Spleen (tissue), 11 donors: ENCODE data around the gene ERC2. TPM values are rescaled to one million over a fixed set of nuclear protein-coding genes. Genes with fewer than 3 reads are reported as not detected.

Experiments
- DNase-seq: peaks from one replicate; pipeline ENCODE4 v3.0.0-alpha.2; 2020
- H3K27ac ChIP-seq, 8 donors: fragments of 200-600 bp; sonication (generic) in 7 of 8; 1 replicate in 4 of 8; 2 replicates in 4 of 8; pipeline versions ENCODE4 v1.5.0 to v1.8.0; 2016 to 2021; ENCODE audit warnings: inconsistent platforms in 4 of 8, mild to moderate bottlenecking in 4 of 8, moderate library complexity in 1 of 8
- H3K27me3 ChIP-seq, 7 donors: fragments of 200-600 bp; sonication (generic) in 6 of 7; replicated peaks in 1 of 7; 1 replicate in 4 of 7; 2 replicates in 3 of 7; pipeline versions ENCODE4 v1.5.0 to v1.8.0; 2016 to 2021; ENCODE audit warnings: inconsistent platforms in 3 of 7, mild to moderate bottlenecking in 1 of 7
- H3K36me3 ChIP-seq, 6 donors: fragments of 200-600 bp; sonication (generic) in 5 of 6; 1 replicate in 4 of 6; 2 replicates in 2 of 6; pipeline versions ENCODE4 v1.5.0 to v1.8.0; 2016 to 2021; ENCODE audit warnings: inconsistent platforms in 2 of 6
- H3K4me1 ChIP-seq, 6 donors: fragments of 200-600 bp; sonication (generic) in 5 of 6; 1 replicate in 3 of 6; 2 replicates in 3 of 6; pipeline versions ENCODE4 v1.5.0 to v1.8.0; 2016 to 2021; ENCODE audit warnings: inconsistent platforms in 3 of 6
- H3K4me3 ChIP-seq, 8 donors: fragments of 200-600 bp; sonication (generic) in 7 of 8; 1 replicate in 4 of 8; 2 replicates in 4 of 8; pipeline versions ENCODE4 v1.5.0 to v1.8.0; 2016 to 2021; ENCODE audit warnings: inconsistent platforms in 4 of 8, mild to moderate bottlenecking in 4 of 8, moderate library complexity in 2 of 8
- H3K9me3 ChIP-seq, 8 donors: fragments of 200-600 bp; sonication (generic) in 7 of 8; 1 replicate in 4 of 8; 2 replicates in 4 of 8; pipeline versions ENCODE4 v1.5.0 to v1.8.0; 2016 to 2021; ENCODE audit warnings: inconsistent platforms in 4 of 8
- CTCF ChIP-seq, 11 experiments: fragments of 200-600 bp in 7 of 11; fragments of 450-650 bp in 4 of 11; sonication (generic) in 4 of 11; IDR thresholded peaks in 8 of 11; conservative IDR thresholded peaks in 3 of 11; 1 replicate in 7 of 11; 2 replicates in 4 of 11; pipeline versions ENCODE4 v1.4.0 to v1.8.0; 2016 to 2021; ENCODE audit warnings: antibody characterized with exemption in 11 of 11, inconsistent platforms in 4 of 11, mild to moderate bottlenecking in 1 of 11
- POLR2A ChIP-seq, 3 donors: fragments of 450-650 bp; IDR thresholded peaks; one replicate each; pipeline ENCODE4 v1.5.1; 2017; ENCODE audit warnings: antibody characterized with exemption in 3 of 3, mild to moderate bottlenecking in 1 of 3
- POLR2AphosphoS5 ChIP-seq, 3 donors: sonication (generic); formaldehyde crosslinking; IDR thresholded peaks; one replicate each; pipeline ENCODE4 v1.5.1; 2017; ENCODE audit warnings: antibody characterized with exemption in 3 of 3
- WGBS, 5 donors: extraction: QIAGEN DNeasy Blood & Tissue Kit in 3 of 5; methylation state at CpG; one replicate each; pipeline versions ENCODE4 v1.1.5 to v1.1.7; 2013 to 2018; 5-methylcytosine and 5-hydroxymethylcytosine counted together
- intact Hi-C: fragments of 100-400 bp; cut with DNase I; formaldehyde crosslinking; loops from one replicate; pipeline ENCODE4 v1.15.0; 2023; ENCODE audit warnings: low total_unique reads
- polyA plus RNA-seq, 3 donors: library from polyadenylated mRNA; stranded (reverse); fragments of 200-250 nt; gene quantifications; one replicate each; pipeline ENCODE4 v1.2.1, GENCODE V29; 2013
- total RNA-seq, 7 donors: library from RNA; depleted of rRNA in 3 of 7; stranded (reverse); fragments of >200 nt in 3 of 7; fragmentation: NEBNext Ultra II Directional in 4 of 7; extraction: Animal tissue kit (Norgen Biotek cat#: 25700) in 4 of 7; gene quantifications; one replicate each; pipeline versions ENCODE4 v1.1.0 to v1.2.1, GENCODE V29; 2016 to 2021
- donor health status: healthy with polysubstance abuse.
- donor health status: DM: no; HTN: no; CAD: no; lungs with moderate emphysema.
- donor health status: DM: no; HTN: no; CAD: no.
- donor health status: Bipolar disorder and iron deficiency.
- donor health status: healthy.
- donor health status: DM: no; HTN: no; CAD: no.
- donor health status: DM: yes; HTN: yes; CAD: no.

ERC2 gene
- total and polyA plus RNA-seq, 10 donors: 0.04 to 4.9 (median 0.39) TPM

- 82 to 87% (median 84%) methylated on average over 14 of the region's 14 CpGs for WGBS, 5 donors
These were observed 803.9 kb downstream of the ERC2 start for GRCh38 chr3:55664387-55664786.

DNA sequence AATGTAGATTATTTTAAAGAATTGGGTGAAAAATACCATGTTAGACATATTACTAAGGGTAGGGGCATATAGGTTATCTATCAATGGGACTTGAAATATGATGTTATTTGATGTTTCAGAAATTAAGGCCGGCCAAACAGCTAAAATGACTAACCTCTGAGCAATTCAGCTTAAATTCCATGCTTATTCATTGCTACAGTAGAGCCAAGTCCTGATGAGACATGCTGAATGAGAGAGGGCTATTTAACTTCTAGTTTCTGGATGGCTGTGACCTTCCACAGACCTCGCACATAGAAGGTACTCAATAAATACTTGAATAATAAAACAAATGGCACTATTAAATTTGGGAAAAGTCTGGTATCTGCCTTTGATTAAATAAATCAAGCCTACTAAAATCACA is 805.6 kb downstream of the ERC2 start:
- Histone ChIP-seq H3K4me3 (no peak overlapping the region), H3K4me1 (peaks cover 0 to 1% (median 0%) of the 10 kb centered on the region in 6 donors), H3K27me3 (peaks cover 0 to 13% (median 0%) of the 10 kb centered on the region in 7 donors), H3K27ac (no peak overlapping the region), H3K36me3 (no peaks in the 10 kb centered on the region), H3K9me3 (no peaks in the 10 kb centered on the region)
- no peak for TF ChIP-seq POLR2AphosphoS5 (IDR thresholded peaks at IDR 0.05)
- no peak for TF ChIP-seq POLR2A (IDR thresholded peaks at IDR 0.05)
- no peak for TF ChIP-seq CTCF (IDR thresholded peaks at IDR 0.05 in 8 of 11, conservative IDR thresholded peaks at IDR 0.05 in 3 of 11)
- no peak for DNase-seq
- 74 to 93% (median 87%) methylated on average over 2 of the region's 2 CpGs for WGBS, 5 donors
- intact Hi-C loops: no loop called here

More at GRCh38 chr3:55664387-55664786, 803.9 kb downstream of the ERC2 start:
- Histone ChIP-seq H3K36me3 (no peaks in the 10 kb centered on the region), H3K27ac (no peak overlapping the region), H3K27me3 (peaks cover 0 to 13% (median 0%) of the 10 kb centered on the region in 7 donors), H3K9me3 (no peaks in the 10 kb centered on the region), H3K4me3 (no peak overlapping the region), H3K4me1 (no peaks in the 10 kb centered on the region)
- TF ChIP-seq CTCF (IDR thresholded peaks at IDR 0.05 in 8 of 11, conservative IDR thresholded peaks at IDR 0.05 in 3 of 11) (no peak), POLR2A (IDR thresholded peaks at IDR 0.05) (no peak), POLR2AphosphoS5 (IDR thresholded peaks at IDR 0.05) (no peak)
- intact Hi-C loops: no loop called here
- DNase-seq: no peak

DNA sequence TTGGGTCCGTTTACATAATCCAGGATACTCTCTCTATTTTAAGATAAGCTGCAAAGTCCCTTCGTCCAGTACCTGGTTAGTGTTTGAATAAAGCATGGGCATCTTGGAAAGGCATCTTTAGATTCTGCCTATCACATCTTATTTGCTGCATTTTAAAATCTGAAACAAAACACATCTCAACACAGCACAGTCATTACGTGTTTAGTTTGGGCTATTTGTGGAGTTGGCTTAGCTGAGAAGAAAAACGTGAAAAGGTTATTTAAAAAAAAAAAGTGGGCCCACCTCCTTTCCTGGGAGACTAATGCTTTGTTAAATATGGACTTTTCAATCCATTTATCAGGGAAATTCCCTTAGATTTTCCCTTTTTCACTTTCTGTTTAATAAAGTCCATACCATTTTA is 806.7 kb downstream of the ERC2 start:
- no peak for DNase-seq
- Histone ChIP-seq H3K4me1 (peaks cover 0 to 8% (median 0%) of the 10 kb centered on the region in 6 donors), H3K27me3 (peaks cover 0 to 13% (median 0%) of the 10 kb centered on the region in 7 donors), H3K27ac (no peak overlapping the region), H3K9me3 (no peaks in the 10 kb centered on the region), H3K36me3 (no peaks in the 10 kb centered on the region), H3K4me3 (no peak overlapping the region)
- no peak for TF ChIP-seq POLR2AphosphoS5 (IDR thresholded peaks at IDR 0.05)
- no peak for TF ChIP-seq CTCF (IDR thresholded peaks at IDR 0.05 in 8 of 11, conservative IDR thresholded peaks at IDR 0.05 in 3 of 11)
- TF ChIP-seq POLR2A (IDR thresholded peaks at IDR 0.05): no peak
- WGBS, 5 donors: 68 to 80% (median 74%) methylated on average over 4 of the region's 4 CpGs
- intact Hi-C loops: no loop called here

DNA sequence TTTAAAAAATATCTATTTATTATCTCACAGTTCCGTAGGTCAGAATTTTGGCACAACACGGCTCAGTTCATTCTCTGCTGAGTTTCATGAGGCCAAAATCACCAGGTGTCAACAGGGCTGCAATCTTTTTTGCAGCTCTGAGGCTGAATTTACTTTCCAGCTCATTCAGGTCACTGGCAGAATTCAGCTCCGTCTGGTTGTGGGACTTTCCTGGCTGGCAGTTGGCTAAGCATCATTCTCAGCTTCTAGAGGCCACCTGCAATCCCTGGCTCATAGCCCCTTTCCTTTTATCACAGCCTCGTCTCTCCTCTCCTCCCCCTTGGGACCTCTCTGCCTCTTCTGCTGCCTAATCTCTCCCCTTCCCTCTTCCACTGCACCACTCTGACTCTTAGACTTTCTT is 807.1 kb downstream of the ERC2 start:
- peaks cover 0 to 12% (median 0%) of the 10 kb centered on the region in 7 donors for H3K27me3 ChIP-seq
- H3K4me1 ChIP-seq: peaks cover 0 to 8% (median 0%) of the 10 kb centered on the region in 6 donors
- H3K27ac ChIP-seq: no peak overlapping the region
- no peak for DNase-seq
- H3K36me3 ChIP-seq: no peaks in the 10 kb centered on the region
- no peaks in the 10 kb centered on the region for H3K9me3 ChIP-seq
- no peak for TF ChIP-seq POLR2A (IDR thresholded peaks at IDR 0.05)
- TF ChIP-seq POLR2AphosphoS5 (IDR thresholded peaks at IDR 0.05): no peak
- H3K4me3 ChIP-seq: no peak overlapping the region
- intact Hi-C loops: no loop called here
- 61 to 76% (median 67%) methylated on average over 4 of the region's 4 CpGs for WGBS, 5 donors

DNA sequence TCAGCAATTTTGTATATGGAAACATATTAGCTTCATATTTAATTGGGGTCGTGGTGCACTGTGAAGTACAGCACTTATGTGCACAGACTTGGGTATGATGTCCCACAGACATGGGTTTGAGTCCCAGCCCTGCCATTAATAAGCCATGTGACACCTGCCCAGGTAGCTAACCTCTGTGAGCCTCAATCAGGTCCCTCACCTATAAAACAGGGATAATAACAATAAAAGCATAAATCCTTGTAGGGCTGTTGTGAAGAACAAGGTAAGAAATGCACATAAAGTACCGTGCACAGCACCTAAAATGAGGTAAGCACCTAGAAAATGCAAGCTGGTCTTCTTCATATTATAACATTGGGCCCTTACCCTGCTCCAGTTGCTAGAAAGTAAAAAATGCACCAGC is 807.6 kb downstream of the ERC2 start:
- DNase-seq: no peak
- Histone ChIP-seq H3K4me3 (no peak overlapping the region), H3K36me3 (no peaks in the 10 kb centered on the region), H3K9me3 (no peaks in the 10 kb centered on the region), H3K4me1 (peaks cover 0 to 8% (median 0%) of the 10 kb centered on the region in 6 donors), H3K27me3 (peaks cover 0 to 7% (median 0%) of the 10 kb centered on the region in 7 donors), H3K27ac (no peak overlapping the region)
- intact Hi-C loops: no loop called here
- WGBS, 5 donors: 63 to 85% (median 75%) methylated on average over 2 of the region's 2 CpGs
- TF ChIP-seq POLR2A (IDR thresholded peaks at IDR 0.05) (no peak), CTCF (IDR thresholded peaks at IDR 0.05 in 8 of 11, conservative IDR thresholded peaks at IDR 0.05 in 3 of 11) (no peak), POLR2AphosphoS5 (IDR thresholded peaks at IDR 0.05) (no peak)
